GM12801 (cell line): ENCODE results near the gene CSF3R.

Source experiments
- TF ChIP-seq, protein P1 (sequence below): IDR thresholded peaks from one replicate; pipeline ENCODE4 v1.5.1; 2011; ENCODE audit warnings: control low read depth; ENCODE audit not compliant: insufficient read length; ENCODE audit errors: extremely low read depth

Gene CSF3R

GRCh38 chr1:36446271-36446670 is 36.4 kb downstream of the CSF3R start:
- TF ChIP-seq, protein P1, sequence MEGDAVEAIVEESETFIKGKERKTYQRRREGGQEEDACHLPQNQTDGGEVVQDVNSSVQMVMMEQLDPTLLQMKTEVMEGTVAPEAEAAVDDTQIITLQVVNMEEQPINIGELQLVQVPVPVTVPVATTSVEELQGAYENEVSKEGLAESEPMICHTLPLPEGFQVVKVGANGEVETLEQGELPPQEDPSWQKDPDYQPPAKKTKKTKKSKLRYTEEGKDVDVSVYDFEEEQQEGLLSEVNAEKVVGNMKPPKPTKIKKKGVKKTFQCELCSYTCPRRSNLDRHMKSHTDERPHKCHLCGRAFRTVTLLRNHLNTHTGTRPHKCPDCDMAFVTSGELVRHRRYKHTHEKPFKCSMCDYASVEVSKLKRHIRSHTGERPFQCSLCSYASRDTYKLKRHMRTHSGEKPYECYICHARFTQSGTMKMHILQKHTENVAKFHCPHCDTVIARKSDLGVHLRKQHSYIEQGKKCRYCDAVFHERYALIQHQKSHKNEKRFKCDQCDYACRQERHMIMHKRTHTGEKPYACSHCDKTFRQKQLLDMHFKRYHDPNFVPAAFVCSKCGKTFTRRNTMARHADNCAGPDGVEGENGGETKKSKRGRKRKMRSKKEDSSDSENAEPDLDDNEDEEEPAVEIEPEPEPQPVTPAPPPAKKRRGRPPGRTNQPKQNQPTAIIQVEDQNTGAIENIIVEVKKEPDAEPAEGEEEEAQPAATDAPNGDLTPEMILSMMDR = no peak

- TF ChIP-seq, protein P1 = no peak
Measured at GRCh38 chr1:36443297-36443696, 39.4 kb downstream of the CSF3R start.

DNA sequence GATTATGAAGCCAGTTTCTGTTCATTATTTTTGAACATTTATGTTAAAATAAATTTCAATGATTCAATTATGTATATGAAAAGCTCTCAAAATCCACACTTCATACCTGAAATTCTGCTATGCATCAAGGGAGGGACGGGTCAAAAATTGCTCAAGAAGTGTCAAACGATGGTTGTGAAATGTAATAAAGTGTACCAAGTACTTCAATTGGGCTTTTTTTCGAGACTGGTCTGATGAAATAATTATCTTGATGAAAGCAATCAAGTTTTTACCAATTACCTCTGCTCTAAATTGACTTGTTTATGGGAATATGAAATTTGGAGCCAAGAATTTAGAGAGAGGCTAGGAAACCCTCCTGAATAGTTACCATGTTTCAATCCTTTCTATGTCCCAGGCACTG is 40.4 kb downstream of the CSF3R start:
- TF ChIP-seq, protein P1 = no peak

- TF ChIP-seq, protein P1 = no peak
Measured at GRCh38 chr1:36440646-36441045, 42.1 kb downstream of the CSF3R start.

DNA sequence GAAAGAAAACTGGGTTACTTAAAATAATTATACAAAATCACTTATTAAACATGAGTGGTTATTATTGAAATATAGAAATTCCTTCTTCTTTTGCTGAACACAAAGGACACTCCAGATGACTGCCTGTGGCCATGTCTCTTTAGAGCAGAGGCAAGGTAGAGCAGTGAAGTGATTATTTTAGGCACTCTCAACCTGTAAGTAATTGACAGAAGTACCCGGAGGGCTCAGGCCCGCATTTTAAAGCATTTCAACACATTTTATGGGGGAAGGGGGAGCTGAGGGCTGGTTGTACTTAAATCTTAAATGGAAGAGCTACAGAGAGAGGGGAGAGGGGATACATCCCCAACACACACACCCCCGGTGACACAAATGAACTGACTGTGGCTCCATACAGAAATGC is 42.7 kb downstream of the CSF3R start:
- TF ChIP-seq, protein P1 = no peak

DNA sequence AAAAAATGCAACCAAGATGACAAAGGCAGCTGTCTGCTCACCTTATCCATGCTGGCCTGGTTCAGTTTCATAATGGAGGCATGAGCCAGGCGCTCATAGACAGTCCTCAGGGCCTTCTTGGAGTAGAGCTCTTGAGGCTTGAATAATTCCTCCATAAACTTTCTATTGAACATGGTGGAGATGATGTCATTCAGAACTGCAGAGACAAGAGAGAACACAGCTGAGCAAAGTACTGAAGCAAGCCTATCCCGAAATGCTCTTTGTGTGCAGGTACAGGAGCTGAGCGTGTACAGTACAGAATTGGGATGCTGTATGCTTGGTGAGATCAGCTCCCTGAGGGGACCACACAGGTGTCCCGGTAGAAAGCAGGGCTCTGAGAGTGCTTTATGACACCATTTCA is 44.0 kb downstream of the CSF3R start:
- TF ChIP-seq, protein P1 = no peak

DNA sequence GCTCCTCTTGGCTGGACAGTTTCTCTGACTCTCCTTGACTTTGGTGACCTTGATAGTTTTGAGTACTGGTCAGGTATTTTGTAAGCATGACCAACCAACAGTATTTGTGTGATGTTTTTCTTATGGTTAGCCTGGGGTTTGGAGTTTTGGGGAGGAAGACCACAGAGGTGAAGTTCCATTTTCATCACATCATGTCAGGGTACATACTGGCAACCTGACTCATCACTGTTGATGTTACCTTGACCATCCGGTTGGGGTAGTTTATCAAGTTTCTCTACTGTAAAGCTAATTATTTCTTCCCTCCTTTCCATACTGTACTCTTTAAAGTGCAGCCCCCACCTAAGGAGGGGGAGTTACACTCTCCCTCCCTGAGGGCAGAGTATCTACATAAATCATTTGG is 45.9 kb downstream of the CSF3R start:
- TF ChIP-seq, protein P1 = no peak

DNA sequence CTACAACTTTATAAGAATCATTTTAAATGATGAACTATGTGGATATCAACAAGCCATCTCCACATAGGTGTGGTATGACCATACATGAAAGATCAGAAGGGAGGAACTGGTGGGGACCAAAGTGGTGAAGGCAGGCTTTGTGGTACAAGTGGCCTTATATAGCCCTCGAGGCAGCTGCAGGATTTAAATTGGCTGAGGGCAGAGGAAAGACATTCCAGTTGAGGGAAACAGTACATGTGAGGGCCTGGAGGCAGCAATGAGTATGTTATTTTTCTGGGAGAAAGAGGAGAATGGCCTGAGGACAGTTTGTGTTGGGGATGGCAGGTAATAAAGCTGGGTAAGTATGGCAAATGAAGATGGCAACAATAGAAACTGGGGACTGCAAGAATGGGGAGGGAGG is 49.6 kb downstream of the CSF3R start:
- TF ChIP-seq, protein P1 = no peak
